Calu3 (cell line): Measurements from ENCODE around the gene PPP1R9B. TPM values are rescaled to one million over a fixed set of nuclear protein-coding genes. Genes with fewer than 3 reads are reported as not detected.

Source experiments
- BruUV-seq: library from RNA; stranded (reverse); fragments of 400-500 nt; replicated peaks from 2 replicates; lab custom pipeline; 2021; lab: Mats Ljungman, UMichigan
- CTCF ChIA-PET: fragments of 300-600 bp; sonication (Branson Sonifier 250); formaldehyde crosslinking; loops from one replicate; lab custom pipeline; 2022; ENCODE audit warnings: antibody characterized with exemption; lab: Charles Lee
- DNase-seq: peaks from one replicate; pipeline ENCODE4 v3.0.0; 2022
- H3K27ac Mint-ChIP-seq: one replicate; pipeline ENCODE4 v1.8.0; 2022; ENCODE audit warnings: mixed read lengths; ENCODE audit not compliant: unreplicated experiment
- H3K27me3 Mint-ChIP-seq: one replicate; pipeline ENCODE4 v1.8.0; 2022; ENCODE audit warnings: mixed read lengths; ENCODE audit not compliant: unreplicated experiment
- H3K36me3 Mint-ChIP-seq: one replicate; pipeline ENCODE4 v1.8.0; 2022; ENCODE audit warnings: mild to moderate bottlenecking, moderate library complexity, mixed read lengths; ENCODE audit not compliant: insufficient read depth, unreplicated experiment
- H3K4me1 Mint-ChIP-seq: one replicate; pipeline ENCODE4 v1.8.0; 2022; ENCODE audit warnings: mild to moderate bottlenecking, low read depth, mixed read lengths; ENCODE audit not compliant: unreplicated experiment
- H3K4me3 Mint-ChIP-seq: one replicate; pipeline ENCODE4 v1.8.0; 2022; ENCODE audit warnings: mild to moderate bottlenecking, low read depth, moderate library complexity, mixed read lengths; ENCODE audit not compliant: unreplicated experiment
- H3K9me3 Mint-ChIP-seq: one replicate; pipeline ENCODE4 v1.8.0; 2022; ENCODE audit warnings: low read depth, mixed read lengths; ENCODE audit not compliant: unreplicated experiment
- intact Hi-C: fragments of 100-400 bp; cut with micrococcal nuclease; formaldehyde crosslinking; loops from one replicate; pipeline ENCODE4 v1.10.0; 2022; ENCODE audit not compliant: unreplicated experiment
- total RNA-seq: library from RNA; stranded (reverse); gene quantifications from 2 replicates; pipeline ENCODE4 v1.2.3, GENCODE V29; 2022
- TF ChIP-seq, protein P1 (sequence below): fragments of 200-600 bp; IDR thresholded peaks from one replicate; pipeline ENCODE4 v1.8.0; 2022; ENCODE audit warnings: antibody characterized with exemption; ENCODE audit not compliant: unreplicated experiment

PPP1R9B gene
- total RNA-seq, 1 experiment from 2014 or later = 74.3 TPM

GRCh38 chr17:50198026-50198669 lies 47.7 kb upstream of the PPP1R9B start:
- TF ChIP-seq, protein P1, sequence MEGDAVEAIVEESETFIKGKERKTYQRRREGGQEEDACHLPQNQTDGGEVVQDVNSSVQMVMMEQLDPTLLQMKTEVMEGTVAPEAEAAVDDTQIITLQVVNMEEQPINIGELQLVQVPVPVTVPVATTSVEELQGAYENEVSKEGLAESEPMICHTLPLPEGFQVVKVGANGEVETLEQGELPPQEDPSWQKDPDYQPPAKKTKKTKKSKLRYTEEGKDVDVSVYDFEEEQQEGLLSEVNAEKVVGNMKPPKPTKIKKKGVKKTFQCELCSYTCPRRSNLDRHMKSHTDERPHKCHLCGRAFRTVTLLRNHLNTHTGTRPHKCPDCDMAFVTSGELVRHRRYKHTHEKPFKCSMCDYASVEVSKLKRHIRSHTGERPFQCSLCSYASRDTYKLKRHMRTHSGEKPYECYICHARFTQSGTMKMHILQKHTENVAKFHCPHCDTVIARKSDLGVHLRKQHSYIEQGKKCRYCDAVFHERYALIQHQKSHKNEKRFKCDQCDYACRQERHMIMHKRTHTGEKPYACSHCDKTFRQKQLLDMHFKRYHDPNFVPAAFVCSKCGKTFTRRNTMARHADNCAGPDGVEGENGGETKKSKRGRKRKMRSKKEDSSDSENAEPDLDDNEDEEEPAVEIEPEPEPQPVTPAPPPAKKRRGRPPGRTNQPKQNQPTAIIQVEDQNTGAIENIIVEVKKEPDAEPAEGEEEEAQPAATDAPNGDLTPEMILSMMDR = peak; percentile 93
- H3K27ac Mint-ChIP-seq = peak overlapping the region; percentile 10
- H3K27me3 Mint-ChIP-seq = peaks cover 88% of the 10 kb centered on the region
- DNase-seq = peak; percentile 88
- peaks cover 26% of the 10 kb centered on the region for H3K36me3 Mint-ChIP-seq
- no TSS peak for BruUV-seq
- intact Hi-C loops = loop anchor here (1.0 kb wide), 1 partner anchor 29 kb away; no protein-coding TSS in a partner anchor
- no peaks in the 10 kb centered on the region for H3K9me3 Mint-ChIP-seq
- CTCF ChIA-PET = interaction anchor here (0.7 to 3.5 kb wide), 5 partner anchors 20 to 97 kb away, joined by 3 to 46 read pairs (median 4); no protein-coding TSS in a partner anchor
- H3K4me1 Mint-ChIP-seq = peaks cover 21% of the 10 kb centered on the region
- H3K4me3 Mint-ChIP-seq = peak overlapping the region; percentile 68

- peaks cover 86% of the 10 kb centered on the region for H3K27me3 Mint-ChIP-seq
- BruUV-seq = no TSS peak
- H3K36me3 Mint-ChIP-seq = peaks cover 26% of the 10 kb centered on the region
- H3K4me3 Mint-ChIP-seq = no peak overlapping the region
- intact Hi-C loops = no loop called here
- DNase-seq = no peak
- CTCF ChIA-PET = interaction anchor here (0.6 to 3.5 kb wide), 4 partner anchors 19 to 102 kb away, joined by 3 to 46 read pairs (median 7); no protein-coding TSS in a partner anchor
- no peak overlapping the region for H3K27ac Mint-ChIP-seq
- no peaks in the 10 kb centered on the region for H3K9me3 Mint-ChIP-seq
- TF ChIP-seq, protein P1 = no peak
- H3K4me1 Mint-ChIP-seq = peaks cover 21% of the 10 kb centered on the region
These were observed 46.3 kb upstream of the PPP1R9B start for GRCh38 chr17:50196826-50197225.

- Mint-ChIP-seq H3K27ac (no peak overlapping the region), H3K9me3 (no peaks in the 10 kb centered on the region), H3K4me3 (no peak overlapping the region), H3K36me3 (peaks cover 19% of the 10 kb centered on the region), H3K4me1 (peaks cover 16% of the 10 kb centered on the region), H3K27me3 (peaks cover 86% of the 10 kb centered on the region)
- TF ChIP-seq, protein P1 = no peak
- intact Hi-C loops = no loop called here
- BruUV-seq = no TSS peak
- no peak for DNase-seq
- CTCF ChIA-PET = interaction anchor here (1.4 to 3.5 kb wide), 3 partner anchors 18 to 79 kb away, joined by 3 to 46 read pairs (median 8); no protein-coding TSS in a partner anchor
These were observed 45.6 kb upstream of the PPP1R9B start for GRCh38 chr17:50196036-50196435.

DNA sequence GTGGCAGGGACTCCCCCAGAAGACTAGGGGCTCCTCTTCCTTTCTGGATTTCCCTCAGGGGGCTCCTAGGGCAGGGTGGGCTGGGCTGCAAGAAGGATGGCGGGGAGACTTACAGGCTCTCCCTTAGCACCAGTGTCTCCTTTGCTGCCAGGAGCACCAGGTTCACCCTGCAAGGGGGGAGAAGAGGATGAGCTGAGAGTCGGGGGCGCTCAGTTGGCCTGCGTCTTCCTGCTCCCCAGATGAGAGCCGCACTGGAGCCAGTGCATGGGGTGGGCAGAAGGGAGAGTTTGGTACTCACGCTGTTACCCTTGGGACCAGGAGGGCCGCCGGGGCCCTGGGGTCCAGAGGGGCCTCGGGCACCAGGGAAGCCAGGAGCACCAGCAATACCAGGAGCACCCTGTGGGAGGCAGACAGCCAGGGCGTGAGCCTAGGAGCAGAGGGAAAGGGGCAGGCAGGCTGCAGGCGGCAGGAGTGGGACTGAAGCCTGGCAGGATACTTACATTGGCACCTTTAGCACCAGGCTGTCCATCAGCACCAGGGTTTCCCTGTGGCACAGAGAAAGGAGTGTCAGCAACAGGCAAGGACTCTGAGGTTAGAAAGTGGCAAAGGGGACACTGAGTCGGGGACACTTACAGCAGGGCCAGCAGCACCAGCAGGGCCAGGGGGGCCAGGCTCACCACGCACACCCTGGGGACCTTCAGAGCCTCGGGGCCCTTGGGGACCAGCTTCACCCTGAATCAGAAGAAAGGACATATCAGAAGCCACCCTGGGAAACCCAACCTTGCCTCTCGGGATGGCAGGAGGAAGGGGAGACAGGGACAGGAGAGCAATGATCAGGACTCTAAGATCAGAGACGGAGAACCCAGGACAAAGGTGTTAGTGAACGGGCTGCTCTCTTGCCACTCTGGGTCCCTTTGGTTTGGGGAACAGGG lies 44.7 kb upstream of the PPP1R9B start:
- TF ChIP-seq, protein P1 = no peak
- no TSS peak for BruUV-seq
- intact Hi-C loops = no loop called here
- Mint-ChIP-seq H3K4me1 (peaks cover 10% of the 10 kb centered on the region), H3K27ac (no peak overlapping the region), H3K27me3 (peaks cover 86% of the 10 kb centered on the region), H3K36me3 (peaks cover 12% of the 10 kb centered on the region), H3K9me3 (no peaks in the 10 kb centered on the region), H3K4me3 (no peak overlapping the region)
- CTCF ChIA-PET = interaction anchor here (1.5 to 3.5 kb wide), 2 partner anchors 25 to 78 kb away, joined by 3 to 46 read pairs; no protein-coding TSS in a partner anchor
- DNase-seq = no peak
